Urinary bladder (tissue), 4 donors: Measurements from ENCODE around the gene POLR2L. TPM values are rescaled to one million over a fixed set of nuclear protein-coding genes. Genes with fewer than 3 reads are reported as not detected.

Source experiments
- DNase-seq: peaks from one replicate; pipeline ENCODE4 v3.0.0-alpha.2; 2015; ENCODE audit errors: extremely low spot score
- H3K27ac ChIP-seq: one replicate; pipeline ENCODE4 v1.5.1; 2013; ENCODE audit warnings: low read depth, mild to moderate bottlenecking, moderate library complexity
- H3K36me3 ChIP-seq: one replicate; pipeline ENCODE4 v1.6.1; 2013; ENCODE audit warnings: mild to moderate bottlenecking, moderate library complexity; ENCODE audit not compliant: insufficient read depth
- H3K4me1 ChIP-seq: one replicate; pipeline ENCODE4 v1.6.1; 2013; ENCODE audit warnings: mild to moderate bottlenecking, moderate library complexity; ENCODE audit not compliant: insufficient read depth
- H3K4me3 ChIP-seq: one replicate; pipeline ENCODE4 v1.5.1; 2013; ENCODE audit warnings: low read depth, low read length
- WGBS: extraction: QIAGEN DNeasy Blood & Tissue Kit; methylation state at CpG from one replicate; pipeline ENCODE4 v1.1.7; 2013; 5-methylcytosine and 5-hydroxymethylcytosine counted together
- polyA plus RNA-seq: library from polyadenylated mRNA; stranded (reverse); fragments of 200-250 nt; gene quantifications from one replicate; pipeline ENCODE4 v1.2.3, GENCODE V29; 2013
- total RNA-seq: library from RNA; depleted of rRNA; stranded (reverse); fragments of >200 nt; gene quantifications from one replicate; pipeline ENCODE4 v1.2.3, GENCODE V29; 2014
- donor health status: healthy with polysubstance abuse.
- donor health status: healthy.

The POLR2L gene
- total and polyA plus RNA-seq, 2 donors: 21.7 to 148 TPM

- Histone ChIP-seq H3K36me3 (no peaks in the 10 kb centered on the region), H3K27ac (peak overlapping the region; percentile 81), H3K4me1 (no peaks in the 10 kb centered on the region), H3K4me3 (peak overlapping the region; percentile 89)
- DNase-seq: no peak
- WGBS: 3% methylated on average over 25 of the region's 25 CpGs
Observed at GRCh38 chr11:843818-844692, 1.7 kb upstream of the POLR2L start.

GRCh38 chr11:843086-843734 lies 881 bp upstream of the POLR2L start:
- Histone ChIP-seq H3K4me3 (peak overlapping the region; percentile 89), H3K36me3 (no peaks in the 10 kb centered on the region), H3K27ac (peak overlapping the region; percentile 81), H3K4me1 (no peaks in the 10 kb centered on the region)
- no peak for DNase-seq
- WGBS: under 1% methylated on average over 53 of the region's 53 CpGs

GRCh38 chr11:841981-842369 lies 354 bp downstream of the POLR2L start:
- peak overlapping the region; percentile 89 for H3K27ac ChIP-seq
- under 1% methylated on average over 27 of the region's 27 CpGs for WGBS
- H3K4me1 ChIP-seq: no peaks in the 10 kb centered on the region
- peak overlapping the region; percentile 89 for H3K4me3 ChIP-seq
- H3K36me3 ChIP-seq: no peaks in the 10 kb centered on the region
- no peak for DNase-seq

GRCh38 chr11:839875-840617 lies 2.3 kb downstream of the POLR2L start:
- no peaks in the 10 kb centered on the region for H3K4me1 ChIP-seq
- no peak for DNase-seq
- no peak overlapping the region for H3K27ac ChIP-seq
- H3K36me3 ChIP-seq: no peaks in the 10 kb centered on the region
- 73% methylated on average over 25 of the region's 25 CpGs for WGBS
- H3K4me3 ChIP-seq: no peak overlapping the region

- Histone ChIP-seq H3K4me3 (no peak overlapping the region), H3K27ac (no peak overlapping the region), H3K36me3 (no peaks in the 10 kb centered on the region), H3K4me1 (no peaks in the 10 kb centered on the region)
- DNase-seq: no peak
- 88% methylated on average over 5 of the region's 5 CpGs for WGBS
Observed at GRCh38 chr11:839280-839623, 3.1 kb downstream of the POLR2L start.

- WGBS: 41% methylated on average over 17 of the region's 17 CpGs
- Histone ChIP-seq H3K4me3 (no peak overlapping the region), H3K27ac (no peak overlapping the region), H3K4me1 (no peaks in the 10 kb centered on the region), H3K36me3 (no peaks in the 10 kb centered on the region)
- DNase-seq: no peak
Observed at GRCh38 chr11:838441-839279, 3.7 kb downstream of the POLR2L start.

GRCh38 chr11:837990-838307 lies 4.4 kb downstream of the POLR2L start:
- H3K36me3 ChIP-seq: no peaks in the 10 kb centered on the region

GRCh38 chr11:837189-837989 lies 4.9 kb downstream of the POLR2L start:
- Histone ChIP-seq H3K36me3 (no peaks in the 10 kb centered on the region), H3K27ac (no peak overlapping the region), H3K4me3 (no peak overlapping the region), H3K4me1 (no peaks in the 10 kb centered on the region)
- no peak for DNase-seq
- 84% methylated on average over 22 of the region's 22 CpGs for WGBS

More at GRCh38 chr11:837990-838307, 4.4 kb downstream of the POLR2L start:
- Histone ChIP-seq H3K4me1 (no peaks in the 10 kb centered on the region), H3K27ac (no peak overlapping the region), H3K4me3 (no peak overlapping the region)
- 71% methylated on average over 8 of the region's 8 CpGs for WGBS
- no peak for DNase-seq

GRCh38 chr11:836700-837099 lies 5.6 kb downstream of the POLR2L start:
- WGBS: 88% methylated on average over 9 of the region's 9 CpGs
- DNase-seq: no peak
- no peak overlapping the region for H3K27ac ChIP-seq
- no peaks in the 10 kb centered on the region for H3K4me1 ChIP-seq
- H3K4me3 ChIP-seq: no peak overlapping the region
- H3K36me3 ChIP-seq: no peaks in the 10 kb centered on the region

- 93% methylated on average over 14 of the region's 14 CpGs for WGBS
Observed at GRCh38 chr11:836274-836673, 6.1 kb downstream of the POLR2L start.

GRCh38 chr11:834371-835316 lies 7.7 kb downstream of the POLR2L start:
- Histone ChIP-seq H3K36me3 (no peaks in the 10 kb centered on the region), H3K4me1 (peaks cover under 1% of the 10 kb centered on the region), H3K4me3 (no peak overlapping the region), H3K27ac (peak overlapping the region; percentile 46)
- no peak for DNase-seq
- 42% methylated on average over 31 of the region's 31 CpGs for WGBS

More at GRCh38 chr11:836274-836673, 6.1 kb downstream of the POLR2L start:
- no peak for DNase-seq
- H3K36me3 ChIP-seq: no peaks in the 10 kb centered on the region
- no peaks in the 10 kb centered on the region for H3K4me1 ChIP-seq
- no peak overlapping the region for H3K27ac ChIP-seq
- no peak overlapping the region for H3K4me3 ChIP-seq

- Histone ChIP-seq H3K4me1 (peaks cover 2% of the 10 kb centered on the region), H3K27ac (peak overlapping the region; percentile 60), H3K36me3 (no peaks in the 10 kb centered on the region), H3K4me3 (peak overlapping the region; percentile 67)
- no peak for DNase-seq
- 51% methylated on average over 9 of the region's 9 CpGs for WGBS
Observed at GRCh38 chr11:833849-834311, 8.4 kb downstream of the POLR2L start.
